GM03348 (cell line): ENCODE data around the gene GPD1.

Source experiments
- DNase-seq: peaks from one replicate; pipeline ENCODE4 v3.0.0; 2012; ENCODE audit warnings: low spot score

Gene GPD1

DNA sequence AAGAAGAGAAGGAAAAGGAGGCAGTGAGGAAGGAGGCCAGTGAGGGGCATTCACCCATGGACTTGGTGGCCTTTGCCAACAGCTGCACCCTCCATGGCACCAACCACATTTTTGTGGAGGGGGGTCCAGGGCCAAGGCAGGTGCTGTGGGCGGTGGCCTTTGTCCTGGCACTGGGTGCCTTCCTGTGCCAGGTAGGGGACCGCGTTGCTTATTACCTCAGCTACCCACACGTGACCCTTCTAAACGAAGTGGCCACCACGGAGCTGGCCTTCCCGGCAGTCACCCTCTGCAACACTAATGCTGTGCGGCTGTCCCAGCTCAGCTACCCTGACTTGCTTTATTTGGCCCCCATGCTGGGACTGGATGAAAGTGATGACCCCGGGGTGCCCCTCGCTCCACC, 30.1 kb upstream of the GPD1 start:
- no peak for DNase-seq

DNA sequence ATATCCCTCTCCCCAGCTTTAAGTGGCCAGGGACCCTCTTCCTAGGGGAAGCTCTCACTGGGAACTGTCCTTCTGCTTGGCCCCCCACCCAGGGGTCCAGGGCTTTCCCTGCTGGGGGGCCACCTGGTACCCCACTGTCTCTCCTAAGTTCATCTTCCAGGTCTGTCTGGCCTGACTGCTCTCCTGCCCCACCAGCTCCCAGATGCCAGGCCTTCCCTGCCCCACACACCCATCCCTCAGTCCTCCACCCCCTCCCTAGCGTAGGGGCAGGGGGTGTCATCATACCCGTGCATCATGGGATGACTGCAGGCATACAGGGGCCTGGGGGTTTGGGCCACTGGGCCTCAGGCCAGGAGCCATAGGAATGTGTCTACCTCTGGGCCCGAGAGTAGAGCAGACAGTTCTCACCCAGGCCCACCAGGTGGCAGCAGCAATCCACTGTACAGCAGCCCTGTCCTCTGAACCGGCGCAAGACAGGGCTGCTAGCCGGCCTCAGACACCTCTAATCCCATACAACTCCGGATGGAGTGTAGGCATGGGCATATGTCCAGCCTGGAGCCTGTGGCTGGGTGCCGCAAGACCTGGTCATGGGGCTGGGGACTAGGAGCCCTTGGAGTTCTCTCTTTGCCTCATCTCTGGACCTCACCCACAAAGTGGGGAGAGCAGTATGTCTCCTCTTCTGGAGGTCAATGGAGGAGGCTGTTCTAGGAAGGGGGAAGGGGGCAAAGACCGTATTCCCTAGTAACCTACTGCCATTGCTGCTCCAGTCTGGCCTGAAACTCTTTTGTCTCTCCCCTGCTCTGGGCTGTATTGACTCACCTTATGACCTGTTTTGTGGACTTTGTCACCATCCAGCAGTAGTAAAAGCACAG, 28.6 kb upstream of the GPD1 start:
- DNase-seq: peak; percentile 93

DNA sequence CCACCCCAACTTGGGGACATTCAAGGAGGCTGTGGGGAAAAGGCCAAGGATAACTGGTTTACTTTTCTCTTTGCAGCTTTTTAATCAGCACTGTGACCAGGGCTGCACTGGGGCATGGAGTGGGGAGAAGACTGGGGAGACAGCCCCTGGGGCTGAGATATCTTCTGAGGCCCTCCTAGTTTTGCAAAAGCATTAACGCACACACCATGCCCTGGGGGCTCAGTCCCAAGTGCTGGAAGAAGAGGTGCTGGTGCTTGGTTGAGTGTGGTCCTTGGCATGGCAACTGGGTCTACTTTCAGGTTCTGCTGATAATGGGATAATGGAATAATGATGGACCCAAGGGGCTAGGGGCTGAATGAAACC, 28.0 kb upstream of the GPD1 start:
- DNase-seq: no peak

DNA sequence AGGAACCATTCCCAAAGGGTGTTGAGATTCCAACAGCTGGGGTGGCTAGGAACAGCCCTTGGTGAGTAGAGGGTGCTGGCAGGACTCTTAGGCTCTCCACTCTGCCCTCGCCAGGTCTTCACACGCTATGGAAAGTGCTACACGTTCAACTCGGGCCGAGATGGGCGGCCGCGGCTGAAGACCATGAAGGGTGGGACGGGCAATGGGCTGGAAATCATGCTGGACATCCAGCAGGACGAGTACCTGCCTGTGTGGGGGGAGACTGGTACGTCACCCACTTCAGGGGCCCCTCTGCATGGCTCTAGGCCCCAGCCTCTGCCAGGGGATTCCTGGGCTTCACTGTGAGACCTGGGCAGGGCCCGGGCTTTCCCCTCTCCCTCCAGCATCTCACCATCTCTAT, 26.7 kb upstream of the GPD1 start:
- DNase-seq: no peak

DNA sequence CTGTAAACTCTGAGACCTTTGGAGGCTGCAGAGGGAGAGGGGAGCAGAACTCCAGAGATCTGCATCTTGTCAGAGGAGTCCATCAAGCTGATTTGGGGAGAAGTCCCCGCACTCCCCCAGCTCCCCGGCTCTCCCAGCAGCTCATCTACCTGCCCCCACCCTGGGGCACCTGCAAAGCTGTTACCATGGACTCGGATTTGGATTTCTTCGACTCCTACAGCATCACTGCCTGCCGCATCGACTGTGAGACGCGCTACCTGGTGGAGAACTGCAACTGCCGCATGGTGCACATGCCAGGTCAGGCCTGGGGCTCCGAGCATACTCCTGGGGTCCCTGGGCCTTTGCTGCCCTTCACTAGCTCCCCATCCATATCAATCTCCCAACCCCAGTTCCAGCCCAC, 25.5 kb upstream of the GPD1 start:
- DNase-seq: no peak

DNA sequence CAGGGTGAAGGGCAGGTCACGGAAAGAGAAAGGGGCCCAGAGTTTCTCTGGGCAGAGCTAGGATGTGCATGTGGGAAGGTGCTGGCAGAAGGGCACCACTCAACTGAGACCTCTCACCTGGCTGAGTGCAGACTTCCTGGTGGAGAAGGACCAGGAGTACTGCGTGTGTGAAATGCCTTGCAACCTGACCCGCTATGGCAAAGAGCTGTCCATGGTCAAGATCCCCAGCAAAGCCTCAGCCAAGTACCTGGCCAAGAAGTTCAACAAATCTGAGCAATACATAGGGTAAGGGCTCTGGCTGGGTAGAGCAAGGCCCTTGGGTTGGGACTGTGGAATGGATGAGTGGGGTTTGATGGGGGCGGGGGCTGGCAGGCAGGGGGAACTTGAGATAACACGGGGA, 24.0 kb upstream of the GPD1 start:
- no peak for DNase-seq

DNA sequence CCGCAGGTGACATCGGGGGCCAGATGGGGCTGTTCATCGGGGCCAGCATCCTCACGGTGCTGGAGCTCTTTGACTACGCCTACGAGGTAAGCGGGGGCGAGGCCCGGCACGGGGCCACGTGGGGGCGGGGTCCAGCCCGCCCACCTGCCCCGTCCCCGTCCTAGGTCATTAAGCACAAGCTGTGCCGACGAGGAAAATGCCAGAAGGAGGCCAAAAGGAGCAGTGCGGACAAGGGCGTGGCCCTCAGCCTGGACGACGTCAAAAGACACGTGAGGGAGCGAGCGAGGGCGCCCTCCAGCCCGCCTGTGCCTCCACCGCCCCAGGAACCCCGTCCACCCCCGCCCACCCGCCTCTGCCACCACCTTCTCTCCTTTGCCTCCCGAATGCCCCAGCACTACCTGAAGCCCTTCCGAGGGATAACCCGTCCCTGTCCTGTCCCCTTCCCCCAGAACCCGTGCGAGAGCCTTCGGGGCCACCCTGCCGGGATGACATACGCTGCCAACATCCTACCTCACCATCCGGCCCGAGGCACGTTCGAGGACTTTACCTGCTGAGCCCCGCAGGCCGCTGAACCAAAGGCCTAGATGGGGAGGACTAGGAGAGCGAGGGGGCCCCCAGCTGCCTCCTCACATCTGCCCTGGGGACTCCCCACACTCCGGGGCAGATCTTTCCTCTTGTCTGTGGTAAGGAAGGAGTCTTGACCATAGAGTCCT, 22.6 kb upstream of the GPD1 start:
- no peak for DNase-seq

DNA sequence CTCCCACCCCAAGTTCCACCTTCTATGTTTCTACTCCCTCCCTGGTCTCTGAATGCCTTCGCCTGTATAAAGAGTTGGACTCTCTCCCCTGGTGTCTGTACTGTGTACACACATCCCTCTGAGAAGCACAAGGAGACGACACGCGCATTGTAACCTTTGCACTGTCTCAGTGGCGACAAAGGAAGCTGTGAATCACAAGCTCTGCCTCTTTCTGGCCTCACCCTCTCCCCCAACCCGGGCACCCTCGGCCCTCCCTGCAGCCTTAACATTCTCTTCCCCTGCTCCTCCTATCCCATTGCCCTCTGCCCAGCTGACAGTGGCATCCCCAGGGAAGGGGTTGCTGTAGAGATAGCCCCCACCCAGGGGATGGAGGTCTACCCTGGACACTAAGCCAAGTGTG, 21.2 kb upstream of the GPD1 start:
- DNase-seq: no peak

DNA sequence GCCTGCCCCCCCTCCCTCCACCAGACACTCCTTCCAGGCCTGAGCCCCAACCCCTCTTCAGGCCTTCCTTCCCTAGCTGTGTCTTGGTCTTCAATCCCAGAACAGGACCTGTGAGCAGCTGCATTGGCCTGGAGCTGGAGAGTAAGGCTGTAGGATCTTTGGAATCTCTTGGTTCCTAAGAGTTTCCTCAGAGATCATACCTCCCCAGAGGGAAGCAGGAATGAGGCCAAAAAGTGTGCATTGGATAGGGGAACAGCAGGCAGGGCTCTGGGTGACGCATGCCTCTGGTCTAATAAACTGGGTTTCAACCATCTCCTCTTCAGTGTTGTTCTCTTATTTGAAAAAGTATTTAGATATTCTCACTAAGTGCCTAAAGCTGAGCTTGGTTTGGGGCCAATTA, 20.5 kb upstream of the GPD1 start:
- no peak for DNase-seq

DNA sequence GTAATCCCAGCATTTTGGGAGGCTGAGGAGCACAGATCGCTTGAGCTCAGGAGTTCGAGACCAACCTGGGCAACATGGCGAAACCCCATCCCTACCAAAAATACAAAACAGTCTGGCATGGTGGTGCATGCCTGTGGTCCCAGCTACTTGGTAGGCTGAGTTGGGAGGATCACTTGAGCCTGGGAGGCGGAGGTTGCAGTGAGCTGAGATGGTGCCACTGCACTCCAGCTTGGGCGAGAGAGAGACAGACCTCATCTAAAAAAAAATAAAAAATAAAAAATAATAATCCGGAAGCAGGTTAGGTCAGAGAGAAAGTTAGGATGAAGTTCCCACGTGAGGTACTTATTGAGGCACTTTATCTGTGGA, 19.4 kb upstream of the GPD1 start:
- peak; percentile 33 for DNase-seq

DNA sequence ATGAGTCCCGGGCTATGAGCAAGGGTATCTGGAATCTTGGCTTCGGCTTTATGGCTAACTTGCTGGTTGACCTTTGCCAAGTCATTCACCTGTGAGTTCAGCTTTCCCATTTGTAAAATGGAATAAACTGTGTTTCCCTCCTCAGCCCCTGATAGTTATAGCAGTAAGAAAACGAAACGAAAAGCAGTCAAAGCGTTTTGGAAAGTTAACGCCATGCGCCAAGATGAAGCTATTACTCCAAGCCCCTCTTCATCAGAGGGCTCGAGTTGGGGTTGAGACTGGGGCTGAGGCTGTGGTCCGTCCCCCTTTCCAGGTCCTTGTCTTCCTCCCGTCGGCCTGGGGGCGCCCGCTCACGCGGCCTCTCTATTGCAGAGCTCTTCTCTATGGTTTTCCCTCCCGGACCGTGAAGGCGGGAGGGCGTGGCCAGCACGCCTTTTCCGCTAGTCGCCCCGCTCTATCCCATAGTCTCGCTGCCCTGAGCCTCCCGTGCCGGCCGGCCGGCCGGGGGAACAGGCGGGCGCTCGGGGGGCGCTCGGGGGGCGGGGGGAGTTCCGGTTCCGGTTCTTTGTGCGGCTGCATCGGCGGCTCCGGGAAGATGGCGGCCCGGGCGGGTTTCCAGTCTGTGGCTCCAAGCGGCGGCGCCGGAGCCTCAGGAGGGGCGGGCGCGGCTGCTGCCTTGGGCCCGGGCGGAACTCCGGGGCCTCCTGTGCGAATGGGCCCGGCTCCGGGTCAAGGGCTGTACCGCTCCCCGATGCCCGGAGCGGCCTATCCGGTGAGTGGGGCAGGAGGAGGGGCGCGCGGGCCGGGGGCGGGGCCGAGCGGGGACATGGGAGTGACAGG, 18.8 kb upstream of the GPD1 start, which contains the start of gene SMARCD1:
Gene SMARCD1, plus strand, starts transcription at position 568 of the 840 bp plus-strand sequence. Its CDS starts 28 bp downstream, at position 596.
- DNase-seq: peak; percentile 94

DNA sequence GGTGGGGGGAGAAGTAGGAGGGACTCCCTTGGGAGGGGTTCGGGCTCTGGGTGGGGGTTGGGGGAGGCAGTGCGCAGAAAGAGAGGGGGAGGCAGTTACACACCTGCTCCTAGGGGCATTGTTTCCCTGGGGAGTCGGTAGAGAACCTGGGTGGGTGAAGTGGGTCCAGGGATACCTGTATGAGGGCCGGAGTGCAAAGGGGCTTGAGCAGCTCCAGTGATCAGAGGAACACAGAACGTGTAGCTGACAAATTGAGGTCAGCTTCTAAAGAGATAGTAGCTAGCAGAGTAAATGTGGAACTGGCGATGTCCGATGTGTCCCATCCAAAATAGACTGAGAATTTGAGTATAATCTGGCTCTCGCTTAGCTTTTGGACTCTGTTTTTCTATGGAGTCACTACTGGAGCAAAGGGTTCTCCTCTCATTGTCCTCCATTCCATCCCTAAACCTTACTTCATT, 18.2 kb upstream of the GPD1 start:
- DNase-seq: no peak

DNA sequence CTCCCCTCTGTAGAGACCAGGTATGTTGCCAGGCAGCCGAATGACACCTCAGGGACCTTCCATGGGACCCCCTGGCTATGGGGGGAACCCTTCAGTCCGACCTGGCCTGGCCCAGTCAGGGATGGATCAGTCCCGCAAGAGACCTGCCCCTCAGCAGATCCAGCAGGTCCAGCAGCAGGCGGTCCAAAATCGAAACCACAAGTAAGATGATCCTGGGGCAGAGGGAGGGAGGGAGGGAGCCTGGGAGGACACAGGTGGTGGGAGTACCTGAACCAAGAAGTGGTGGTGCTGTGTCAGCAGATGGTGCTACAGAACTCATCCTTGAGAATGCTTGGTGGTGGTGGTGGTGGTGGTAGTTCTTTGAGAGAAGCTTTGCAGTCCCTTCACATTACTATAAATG, 17.7 kb upstream of the GPD1 start:
- no peak for DNase-seq

DNA sequence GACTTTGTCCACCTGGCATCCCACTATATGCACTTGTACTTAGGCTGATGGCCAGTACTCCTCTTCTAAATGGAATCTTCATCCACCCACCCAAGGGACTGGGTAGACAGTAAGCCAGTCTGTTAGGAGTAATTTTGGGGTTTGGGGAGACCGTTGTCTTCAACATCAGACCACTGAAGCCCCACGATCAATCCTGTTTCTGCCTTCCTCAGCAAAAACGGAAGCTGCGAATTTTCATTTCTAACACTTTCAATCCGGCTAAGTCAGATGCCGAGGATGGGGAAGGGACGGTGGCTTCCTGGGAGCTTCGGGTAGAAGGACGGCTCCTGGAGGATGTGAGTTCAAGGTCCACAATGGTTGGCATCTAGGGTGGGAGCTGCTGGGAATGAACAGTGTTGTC, 16.7 kb upstream of the GPD1 start:
- no peak for DNase-seq

DNA sequence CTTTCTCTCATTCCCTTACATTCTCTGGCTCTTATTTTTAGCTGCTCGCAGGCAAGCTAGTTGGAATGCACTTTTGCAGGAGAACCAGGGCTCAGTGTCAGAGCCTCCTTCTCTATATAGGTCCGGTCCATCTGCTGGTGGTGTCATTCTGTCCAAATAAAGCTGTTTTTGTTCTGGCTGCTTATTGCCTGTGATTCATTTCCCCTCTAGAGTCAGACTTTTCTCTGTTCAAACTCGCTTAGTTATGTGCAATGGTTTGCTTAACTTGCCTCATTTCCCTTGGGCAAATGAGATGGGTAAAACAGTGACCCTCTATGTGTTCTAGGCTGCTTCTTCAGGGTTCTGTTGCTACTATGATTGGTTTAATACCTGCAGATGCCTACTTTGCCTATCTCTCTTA, 15.8 kb upstream of the GPD1 start:
- DNase-seq: peak; percentile 60

DNA sequence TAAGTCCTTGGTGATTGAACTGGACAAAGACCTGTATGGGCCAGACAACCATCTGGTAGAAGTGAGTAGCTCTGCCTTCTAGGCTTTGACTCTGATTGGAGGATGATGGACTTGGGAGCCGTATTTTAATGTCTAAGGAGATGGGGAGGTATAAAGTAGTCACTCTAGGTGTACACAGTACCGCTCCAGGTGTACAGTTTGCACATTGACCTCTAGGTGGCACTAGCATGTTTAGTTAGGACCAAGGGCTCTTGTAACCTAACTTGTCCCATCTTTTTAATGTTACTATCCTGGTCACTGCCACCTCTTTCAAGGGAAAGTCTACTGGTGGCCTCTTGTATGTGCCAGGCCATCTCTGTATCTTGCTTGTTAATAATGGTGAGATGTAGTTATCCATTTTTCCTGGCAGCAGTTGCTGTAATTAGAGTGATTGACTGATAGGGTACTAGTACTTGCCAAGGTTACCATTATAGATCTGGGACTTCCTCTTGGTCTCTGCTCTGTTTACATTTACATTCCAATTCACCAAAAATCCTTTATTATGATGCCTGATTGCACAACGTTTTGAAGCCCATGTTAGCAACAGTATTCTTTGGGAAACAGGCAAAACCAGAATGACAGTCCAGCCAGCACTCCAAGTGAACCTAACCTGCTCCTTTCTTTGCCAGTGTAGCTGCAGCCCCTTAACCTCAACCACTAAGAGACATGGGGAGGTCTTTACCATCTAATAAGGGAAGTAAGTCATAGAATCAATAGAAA, 15.1 kb upstream of the GPD1 start:
- DNase-seq: peak; percentile 48

DNA sequence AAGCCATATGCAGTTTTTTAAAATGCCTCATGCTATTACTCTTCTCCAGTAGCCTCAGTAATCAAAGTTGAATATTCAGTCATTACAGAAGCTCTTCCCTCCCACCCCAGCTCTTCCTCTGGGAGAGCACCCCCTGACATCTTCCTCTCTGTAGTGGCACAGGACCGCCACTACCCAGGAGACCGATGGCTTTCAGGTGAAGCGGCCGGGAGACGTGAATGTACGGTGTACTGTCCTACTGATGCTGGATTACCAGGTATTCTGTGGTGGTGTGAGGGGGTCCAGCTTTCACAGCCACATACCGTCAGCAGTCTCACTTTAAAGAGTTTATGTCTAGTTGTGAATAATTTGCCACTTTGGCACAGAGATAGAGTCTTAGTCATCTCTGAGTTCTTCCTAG, 14.1 kb upstream of the GPD1 start:
- no peak for DNase-seq

DNA sequence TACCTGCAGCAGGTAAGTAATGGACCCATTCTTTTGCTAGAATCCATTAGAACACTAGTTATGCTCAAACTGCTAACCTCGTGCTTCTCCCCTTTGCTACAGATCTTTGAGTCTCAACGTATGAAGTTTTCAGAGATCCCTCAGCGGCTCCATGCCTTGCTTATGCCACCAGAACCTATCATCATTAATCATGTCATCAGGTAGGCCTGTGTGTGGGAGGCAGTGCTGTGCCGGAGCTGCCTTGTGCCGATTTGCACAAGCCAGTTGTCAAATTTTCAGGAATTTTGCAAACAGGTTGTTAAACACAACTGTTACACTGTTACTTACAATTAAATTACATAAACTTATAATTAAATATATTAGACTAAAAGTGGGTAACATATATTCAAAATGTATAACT, 13.4 kb upstream of the GPD1 start:
- DNase-seq: no peak

DNA sequence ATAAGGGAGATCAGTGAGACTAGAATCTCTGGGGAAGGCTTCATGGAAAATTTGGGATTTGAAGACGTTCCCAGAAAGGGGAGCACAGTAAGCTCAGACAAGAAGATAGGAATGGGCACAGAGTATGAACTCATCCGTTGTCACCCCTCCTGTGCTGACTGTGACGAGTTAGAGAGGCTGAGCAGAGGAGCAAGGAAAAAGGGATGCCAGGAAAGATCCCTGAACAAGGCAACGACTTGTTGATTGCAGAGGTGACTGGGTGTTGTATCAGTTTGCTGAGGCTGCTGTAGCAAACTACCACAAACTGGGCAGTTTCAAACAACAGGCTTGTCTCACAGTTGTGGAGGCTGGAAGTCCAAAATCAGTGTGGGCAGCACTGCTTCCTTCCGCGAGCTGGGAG, 5.9 kb upstream of the GPD1 start:
- DNase-seq: no peak

DNA sequence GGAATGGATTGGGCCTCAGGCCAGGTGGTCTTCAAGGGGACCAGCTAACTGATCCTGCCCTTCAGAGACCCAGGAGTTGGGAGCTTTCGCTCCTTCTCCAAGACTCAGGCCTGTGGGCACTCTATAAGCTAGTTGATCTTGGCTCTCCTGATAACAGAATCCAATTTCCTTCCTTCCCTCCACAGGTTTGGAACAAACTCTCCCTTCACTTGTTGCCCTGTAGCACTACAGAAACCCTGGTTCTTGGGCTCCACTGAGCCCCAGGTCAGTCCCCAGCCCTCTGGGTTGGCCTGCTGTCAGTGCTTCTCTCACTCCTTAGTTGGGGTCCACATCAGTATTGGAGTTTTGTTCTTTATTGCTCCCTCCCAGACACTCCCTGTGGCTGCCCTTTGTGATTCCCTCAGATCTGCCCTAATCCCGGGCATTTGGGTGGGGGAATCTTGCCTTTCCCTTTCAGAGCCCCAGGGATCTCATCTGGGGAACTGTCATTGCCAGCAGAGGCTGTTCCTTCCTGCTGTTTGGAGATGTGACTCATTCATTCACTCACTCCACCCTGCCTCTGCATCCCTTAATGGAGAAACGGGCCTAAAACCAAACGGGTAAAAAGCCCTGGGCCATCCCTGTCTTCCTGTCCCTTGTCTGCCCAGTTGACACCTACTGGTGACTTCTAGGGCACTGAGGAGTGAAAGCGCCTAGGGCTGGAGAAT, 4.4 kb upstream of the GPD1 start:
- DNase-seq: peak; percentile 70

DNA sequence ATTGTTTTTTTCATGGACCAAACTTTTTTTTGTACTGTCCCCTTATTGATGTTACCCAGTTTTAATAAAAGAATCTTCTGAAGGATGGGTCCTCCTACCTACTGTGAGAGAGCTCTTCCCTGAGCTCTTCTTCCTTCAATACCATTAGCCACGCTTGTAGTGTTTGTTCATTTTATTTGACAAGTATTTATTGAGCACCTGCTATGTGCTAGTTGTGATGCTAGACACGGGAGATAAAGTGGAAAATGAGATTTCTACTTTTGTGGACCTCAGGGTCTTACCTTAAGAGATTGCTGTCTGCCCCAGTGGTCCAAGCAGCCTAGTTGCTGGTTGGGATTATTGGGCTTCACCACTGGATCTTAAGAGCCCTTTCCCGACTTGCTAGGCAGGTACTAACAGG, 3.2 kb upstream of the GPD1 start:
- DNase-seq: no peak
